ENCODE results near the gene GPR63.

GPR63 gene

DNA sequence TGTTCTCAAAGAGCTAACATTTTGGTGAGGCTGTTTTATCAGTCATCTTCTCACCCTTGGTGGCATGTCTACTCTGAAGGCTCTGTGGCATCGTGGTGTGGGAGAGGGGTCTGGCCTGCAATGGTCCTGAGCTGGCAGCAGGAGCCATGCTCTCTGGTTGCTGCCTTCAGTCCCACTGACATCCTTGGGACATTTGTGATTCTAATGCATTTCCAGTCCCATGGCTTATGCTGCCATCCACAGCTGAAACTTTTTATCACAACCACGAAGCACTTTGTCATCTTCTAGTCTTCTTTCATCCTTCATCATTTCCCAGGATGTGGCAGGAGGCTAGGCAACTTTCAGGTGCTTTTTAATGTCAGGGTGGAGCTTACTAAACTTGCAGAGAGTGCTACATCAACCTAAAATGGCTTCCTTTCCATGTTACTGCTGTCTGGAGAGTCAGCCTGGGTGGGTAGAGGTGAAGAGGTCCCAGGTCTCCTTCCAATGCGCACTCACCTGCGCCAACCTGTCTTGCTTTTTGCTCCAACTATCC lies 77.1 kb downstream of the GPR63 start:
- no peak for DNase-seq (ENCODE audit: low read depth in 2 of 2)

GRCh38 chr6:96755096-96755495 lies 82.2 kb downstream of the GPR63 start:
- no peak for DNase-seq (ENCODE audit: low read depth in 2 of 2)

DNA sequence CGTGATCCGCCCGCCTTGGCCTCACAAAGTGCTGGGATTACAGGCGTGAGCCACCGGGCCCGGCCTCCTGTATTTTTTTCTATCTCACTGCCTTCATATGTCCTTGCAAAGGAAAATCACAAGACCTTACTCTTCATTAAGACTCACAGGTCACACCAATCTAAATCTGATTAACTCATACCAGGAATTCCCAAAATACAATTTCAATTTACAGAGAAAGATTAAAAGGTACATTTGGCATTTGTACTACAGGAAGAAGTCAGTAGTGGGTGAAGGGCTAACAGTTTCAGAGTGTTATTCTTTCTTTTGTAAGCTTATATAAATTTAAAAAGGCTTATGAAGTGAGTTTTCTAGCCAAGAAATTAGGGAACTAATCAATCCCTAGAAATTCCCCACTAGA lies 87.4 kb downstream of the GPR63 start:
- no peak for DNase-seq (ENCODE audit: low read depth in 2 of 2)

Data from stimulated activated CD8-positive, alpha-beta memory T cell treated with anti-CD3 and anti-CD28 coated beads, Interleukin-2, amount 100 ng/mL, for 1 hour (primary cell).